ENCODE measurements around the gene RANBP17.

The RANBP17 gene

DNA sequence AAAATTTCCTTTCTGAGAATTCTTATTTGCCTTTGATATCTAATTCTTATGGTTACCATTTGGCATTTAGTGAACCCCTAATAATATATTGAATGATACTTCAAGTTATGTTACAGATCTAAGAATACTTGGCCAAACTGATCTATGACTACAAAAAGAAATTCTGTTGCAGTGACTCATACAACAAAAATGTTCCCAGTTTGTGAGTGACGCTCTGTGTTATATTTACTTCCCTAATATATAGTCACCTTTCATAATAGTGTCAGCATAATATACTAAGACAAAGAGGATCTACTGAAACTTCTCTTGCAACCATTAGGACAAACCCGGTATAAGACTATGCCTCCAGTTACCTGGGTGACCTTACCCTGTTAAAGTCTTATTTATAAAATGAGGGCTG lies 230.4 kb downstream of the RANBP17 start:
- peak; percentile 6 for DNase-seq (ENCODE audit: low read depth, low spot score)

DNA sequence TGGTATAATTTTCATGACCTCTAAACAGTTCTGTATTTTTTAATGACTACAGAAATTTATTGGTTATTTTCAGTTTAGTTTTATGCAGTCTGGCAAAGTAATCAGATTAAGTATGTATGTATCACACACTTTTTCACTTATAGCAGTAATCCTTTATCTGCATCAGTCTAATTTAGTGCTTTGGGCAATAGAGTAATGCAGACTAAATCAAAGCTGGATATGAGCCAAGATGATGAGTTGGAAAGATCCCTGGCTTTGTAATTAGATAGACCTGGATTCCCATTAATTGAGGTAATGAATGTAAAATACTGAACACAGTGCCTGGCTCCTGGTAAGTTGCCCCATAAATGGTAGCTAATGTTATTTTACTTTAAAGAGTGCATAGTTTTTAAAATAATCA lies 231.8 kb downstream of the RANBP17 start:
- no peak for DNase-seq (ENCODE audit: low read depth, low spot score)

DNA sequence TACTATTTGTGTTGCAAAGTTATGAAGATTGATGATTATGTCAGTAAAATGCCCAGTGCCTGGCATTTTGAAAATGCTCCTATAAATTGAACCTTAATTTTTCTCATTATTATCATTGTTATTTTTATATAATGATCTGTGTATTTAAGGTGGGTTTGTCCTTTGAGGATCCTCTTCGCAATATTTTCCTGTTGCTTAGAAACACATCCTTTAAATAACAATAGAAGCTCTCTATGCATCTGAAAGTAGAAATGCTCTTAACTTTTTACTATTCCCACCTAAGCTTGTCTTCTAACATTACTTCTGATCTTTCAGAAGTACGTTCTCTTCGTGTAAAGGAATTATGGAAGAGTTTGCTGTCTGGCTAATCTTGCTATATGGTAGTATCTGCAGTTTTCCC lies 232.5 kb downstream of the RANBP17 start:
- DNase-seq (ENCODE audit: low read depth, low spot score): no peak

DNA sequence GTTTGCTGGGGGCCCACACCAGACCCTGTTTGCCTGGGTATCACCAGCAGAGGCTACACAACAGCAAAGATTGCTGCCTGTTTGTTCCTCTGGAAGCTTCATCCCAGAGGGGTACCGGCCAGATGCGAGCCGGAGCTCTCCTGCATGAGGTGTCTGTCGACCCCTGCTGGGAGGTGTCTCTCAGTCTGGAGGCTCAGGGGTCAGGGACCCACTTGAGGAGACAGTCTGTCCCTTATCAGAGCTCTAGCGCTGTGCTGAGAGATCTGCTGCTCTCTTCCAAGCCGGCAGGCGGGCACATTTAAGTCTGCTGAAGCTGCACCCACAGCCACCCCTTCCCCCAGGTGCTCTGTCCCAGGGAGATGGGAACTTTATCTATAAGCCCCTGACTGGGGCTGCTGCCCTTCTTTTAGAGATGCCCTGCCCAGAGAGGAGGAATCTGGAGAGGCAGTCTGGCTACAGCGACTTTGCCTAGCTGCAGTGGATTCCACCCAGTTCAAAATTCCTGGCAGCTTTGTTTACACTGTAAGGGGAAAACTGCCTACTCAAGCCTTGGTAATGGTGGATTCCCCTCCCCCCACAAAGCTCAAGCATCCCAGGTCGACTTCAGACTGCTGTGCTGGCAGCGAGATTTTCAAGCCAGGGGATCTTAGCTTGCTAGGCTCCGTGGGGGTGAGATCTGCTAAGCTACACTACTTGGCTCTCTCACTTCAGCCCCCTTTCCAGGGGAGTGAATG lies 241.2 kb downstream of the RANBP17 start:
- no peak for DNase-seq (ENCODE audit: low read depth, low spot score)

DNA sequence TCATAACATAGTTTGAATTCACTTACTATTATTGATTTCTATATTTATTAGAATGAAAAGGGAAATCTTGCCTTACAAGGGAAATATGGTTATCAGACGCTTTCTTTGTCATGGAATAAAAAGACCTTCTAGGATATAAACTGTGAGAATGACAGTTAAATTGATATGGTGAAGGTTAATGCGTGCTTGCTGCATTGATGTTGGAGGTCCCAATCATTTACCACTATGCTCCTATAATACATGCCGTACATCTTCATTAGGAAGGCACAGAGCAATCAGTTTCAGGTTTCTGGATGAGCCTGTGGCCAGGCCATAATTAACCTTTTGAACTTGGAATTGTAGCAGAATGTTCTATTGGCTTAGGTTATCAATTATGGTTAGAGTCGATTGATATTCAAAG lies 245.9 kb downstream of the RANBP17 start:
- no peak for DNase-seq (ENCODE audit: low read depth, low spot score)

DNA sequence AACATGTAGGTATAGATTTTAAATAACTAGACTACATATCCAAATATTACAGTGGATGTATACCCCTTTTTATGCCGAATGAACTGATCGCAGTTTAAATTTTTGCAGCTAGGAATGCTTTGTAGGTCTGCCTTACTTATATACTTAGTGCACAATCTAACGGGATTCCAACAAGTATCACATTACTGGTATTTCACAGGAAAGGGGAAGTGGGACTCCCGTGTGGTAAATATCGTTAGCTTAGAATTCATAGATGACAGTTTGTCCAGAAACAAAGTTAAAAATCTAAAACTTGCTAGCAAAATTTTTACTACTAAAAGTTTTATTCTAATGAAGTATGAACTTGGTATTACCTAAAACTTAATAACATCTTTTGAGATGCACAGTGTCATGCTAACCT lies 253.7 kb downstream of the RANBP17 start:
- no peak for DNase-seq (ENCODE audit: low read depth, low spot score)

DNA sequence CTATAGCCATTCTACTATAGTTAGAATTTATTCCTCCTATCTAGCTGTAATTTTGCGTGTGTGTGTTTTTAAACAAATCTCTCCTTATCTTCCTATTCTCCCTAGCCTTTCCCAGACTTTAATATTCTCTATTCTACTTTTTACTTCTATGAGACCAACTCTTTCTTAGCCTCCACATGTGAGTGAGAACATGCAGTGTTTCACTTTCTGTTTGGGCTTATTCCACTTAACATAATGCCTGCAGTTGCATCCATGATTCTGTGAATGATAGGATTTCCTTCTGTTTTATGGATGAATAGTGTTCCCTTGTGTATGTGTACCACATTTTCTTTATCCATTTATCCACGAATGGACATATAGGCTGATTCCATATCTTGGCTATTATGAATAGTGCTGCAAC lies 254.9 kb downstream of the RANBP17 start:
- DNase-seq (ENCODE audit: low read depth, low spot score): no peak

DNA sequence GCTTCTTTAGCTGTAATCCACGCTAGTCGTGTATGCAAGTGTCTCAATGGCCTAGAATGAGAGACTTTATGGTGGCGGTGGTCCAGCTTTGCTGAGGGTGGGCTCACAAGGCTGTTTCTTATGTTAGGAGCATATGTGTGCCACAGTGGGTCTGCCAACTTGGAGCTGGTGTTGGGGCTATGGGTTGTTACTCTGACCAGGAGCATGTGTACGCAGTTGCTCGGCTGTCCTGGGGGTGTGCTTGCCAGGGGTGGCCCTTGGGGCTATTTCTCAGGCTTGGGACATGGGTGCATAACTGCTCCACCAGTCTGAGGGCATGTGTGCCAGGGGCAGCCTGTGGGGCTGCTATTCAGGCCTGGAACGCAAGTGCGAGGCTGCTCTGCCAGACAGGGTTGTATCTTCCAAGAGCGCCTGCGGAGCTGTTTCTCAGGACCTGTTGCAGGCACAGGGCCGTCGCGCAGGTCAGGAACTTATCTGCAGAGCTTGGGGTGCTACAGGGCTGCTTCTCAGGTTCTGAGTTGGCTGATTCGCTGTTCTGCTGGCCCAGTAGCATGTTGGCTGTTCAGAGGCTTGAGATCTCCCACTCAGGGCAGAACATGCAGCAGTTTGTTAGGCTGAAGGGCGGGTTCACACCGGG lies 259.3 kb downstream of the RANBP17 start:
- no peak for DNase-seq (ENCODE audit: low read depth, low spot score)

DNA sequence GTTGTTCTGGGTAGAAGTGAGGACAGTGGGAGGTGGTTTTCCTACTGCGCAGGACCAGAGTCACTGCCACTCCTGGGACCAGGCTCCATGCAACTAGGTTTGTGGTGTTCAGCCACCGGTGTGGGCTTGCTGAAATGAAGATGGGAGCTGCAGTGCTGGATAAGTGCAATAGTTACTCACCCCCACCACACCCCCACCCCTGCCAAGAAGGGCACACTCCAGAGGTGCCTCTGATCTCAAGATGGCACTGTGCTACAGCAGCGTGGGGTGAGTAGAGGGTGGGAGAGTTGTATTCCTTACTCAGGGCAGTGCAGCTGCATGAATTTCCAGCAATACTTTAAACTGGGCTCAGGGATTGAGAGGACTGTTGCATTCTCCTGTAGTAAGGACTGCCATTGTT lies 259.8 kb downstream of the RANBP17 start:
- DNase-seq (ENCODE audit: low read depth, low spot score): no peak

DNA sequence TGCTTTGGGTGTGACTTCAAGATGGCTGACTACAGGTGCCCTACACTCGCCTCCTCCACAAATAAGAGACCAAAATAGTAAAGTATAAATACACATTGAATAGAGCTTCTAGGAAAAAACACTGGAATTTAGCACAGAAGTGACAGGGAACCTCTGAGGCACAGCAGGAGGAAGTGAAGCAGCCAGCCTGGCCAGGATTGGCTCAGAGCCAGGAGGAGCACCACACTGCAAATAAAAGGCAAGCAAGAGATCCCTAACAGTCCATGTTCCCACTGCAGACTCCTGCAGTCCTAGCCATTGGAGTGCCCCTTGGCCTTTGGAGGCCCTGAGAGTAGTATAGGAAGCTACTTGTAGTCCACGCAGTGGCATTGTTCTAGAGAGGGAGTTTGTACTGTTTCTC lies 260.6 kb downstream of the RANBP17 start:
- peak; percentile 12 for DNase-seq (ENCODE audit: low read depth, low spot score)

DNA sequence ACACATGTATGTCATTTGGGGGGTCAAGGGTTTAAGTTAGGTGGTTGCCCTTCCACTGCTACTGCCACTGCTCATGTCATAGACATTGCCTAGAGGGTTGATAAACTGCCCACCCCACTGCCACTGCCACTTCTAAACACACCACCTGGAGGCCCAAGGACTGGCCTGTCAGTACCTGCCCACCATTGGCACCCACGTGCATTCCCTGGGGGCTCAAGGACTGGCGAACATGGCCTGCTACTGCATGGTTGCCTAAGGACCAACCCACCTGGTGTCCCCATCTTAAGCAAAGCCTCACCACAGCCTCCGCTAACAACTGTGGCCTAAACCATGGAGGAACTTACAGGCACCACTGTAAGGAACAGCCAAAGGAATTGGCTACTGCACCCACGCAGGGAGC lies 261.6 kb downstream of the RANBP17 start:
- no peak for DNase-seq (ENCODE audit: low read depth, low spot score)

DNA sequence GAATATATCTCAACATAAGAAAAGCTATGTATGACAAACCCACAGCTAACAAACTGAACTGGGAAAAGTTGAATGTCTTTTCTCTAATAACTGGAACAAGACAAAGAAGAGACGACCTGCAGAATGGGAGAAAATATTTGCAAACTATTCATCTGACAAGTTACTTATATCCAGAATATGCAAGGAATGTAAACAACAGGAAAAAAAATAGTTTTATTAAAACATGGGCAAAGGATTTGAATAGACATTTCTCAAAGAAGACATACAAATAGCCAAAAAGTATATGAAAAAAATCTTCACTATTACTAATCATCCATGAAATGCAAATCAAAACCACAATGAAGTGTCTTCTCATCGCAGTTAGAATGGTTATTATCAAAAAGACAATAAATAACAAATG lies 265.5 kb downstream of the RANBP17 start:
- no peak for DNase-seq (ENCODE audit: low read depth, low spot score)

DNA sequence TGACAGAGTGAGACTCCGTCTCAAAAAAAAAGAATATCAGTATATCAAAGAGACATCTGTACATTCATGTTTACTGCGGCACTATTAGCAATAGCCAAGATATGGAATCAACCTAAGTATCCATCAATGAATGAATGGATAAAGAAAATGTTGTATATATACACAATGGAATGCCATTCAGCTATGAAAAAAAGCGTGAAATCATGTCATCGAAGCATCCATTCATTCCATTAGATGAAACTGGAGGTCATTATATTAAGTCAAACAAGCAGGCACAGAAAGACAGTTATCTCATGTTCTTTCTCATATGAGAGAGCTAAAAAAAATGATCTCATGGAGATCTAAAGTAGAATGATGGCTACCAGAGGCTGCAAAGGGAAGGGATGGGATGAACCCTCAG lies 266.3 kb downstream of the RANBP17 start:
- DNase-seq (ENCODE audit: low read depth, low spot score): no peak

DNA sequence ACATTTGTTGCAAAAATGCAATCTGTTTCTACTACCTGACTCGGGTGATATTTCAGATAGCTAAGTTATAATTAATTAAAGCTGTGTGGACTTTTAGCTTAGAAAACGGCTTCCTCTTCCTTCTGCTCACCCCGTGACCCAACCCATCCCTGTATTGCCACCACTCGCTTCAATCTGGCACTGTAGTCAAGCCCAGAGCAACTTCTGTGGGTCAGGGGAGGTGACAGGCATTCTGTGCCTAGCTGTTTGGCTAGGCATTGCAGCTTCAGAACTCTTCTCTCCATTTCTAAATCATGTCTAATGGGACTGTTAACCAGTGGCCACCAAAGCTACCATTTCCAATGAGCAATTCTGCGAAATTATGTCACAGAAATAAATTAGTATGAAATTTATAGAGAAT lies 267.5 kb downstream of the RANBP17 start:
- DNase-seq (ENCODE audit: low read depth, low spot score): no peak

DNA sequence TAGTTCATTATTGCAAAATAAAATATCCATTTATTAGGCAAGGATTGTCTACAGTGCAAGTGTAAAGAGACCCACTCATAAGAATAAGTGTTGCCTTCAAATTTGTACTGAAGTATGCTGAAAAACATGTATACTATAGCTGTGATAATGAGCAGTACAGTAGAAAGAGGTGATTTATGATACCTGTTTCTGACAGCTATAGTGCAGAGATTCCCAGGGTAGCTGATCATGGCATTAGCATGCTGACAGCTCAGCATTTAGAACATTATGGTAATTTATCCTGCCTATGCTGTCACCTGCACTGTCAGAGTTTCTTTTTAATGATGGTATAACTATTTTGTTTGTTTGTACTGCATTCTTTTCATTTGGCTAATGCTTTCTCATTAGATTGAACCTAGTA lies 269.7 kb downstream of the RANBP17 start:
- no peak for DNase-seq (ENCODE audit: low read depth, low spot score)

DNA sequence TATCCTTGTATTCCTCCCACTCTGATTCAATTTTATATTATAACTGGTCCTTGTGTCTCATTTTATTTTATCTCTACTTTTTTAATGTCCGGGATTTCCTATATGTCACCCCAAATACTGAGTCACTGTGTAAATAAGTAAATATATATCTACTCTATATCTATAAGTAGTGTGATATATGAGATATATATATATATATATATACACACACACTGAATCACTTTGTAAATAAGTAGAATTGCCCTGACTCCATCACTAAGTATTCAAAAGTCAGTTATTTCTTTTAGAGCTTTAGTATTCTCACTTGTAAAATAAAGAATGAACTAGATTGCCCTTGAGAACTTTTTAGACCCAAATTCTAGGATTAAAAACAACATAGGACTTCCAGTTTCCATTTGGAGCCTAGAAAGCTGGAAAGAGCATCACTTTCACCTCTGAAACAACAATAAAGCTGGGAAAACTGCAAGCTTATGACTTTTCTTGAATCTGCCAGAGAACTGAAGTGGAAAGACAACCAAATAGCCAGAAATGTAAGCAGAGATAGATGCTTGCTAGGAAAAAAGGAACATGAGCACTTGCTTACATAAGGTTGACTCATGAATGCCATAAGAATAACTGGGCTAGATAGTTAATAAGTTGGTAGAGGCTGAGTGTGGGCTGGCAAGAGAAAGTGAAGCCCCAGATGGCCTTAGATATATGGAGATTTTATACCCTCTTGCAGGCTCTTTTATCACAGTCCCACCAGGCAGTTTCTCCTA lies 276.1 kb downstream of the RANBP17 start:
- peak; percentile 13 for DNase-seq (ENCODE audit: low read depth, low spot score)

DNA sequence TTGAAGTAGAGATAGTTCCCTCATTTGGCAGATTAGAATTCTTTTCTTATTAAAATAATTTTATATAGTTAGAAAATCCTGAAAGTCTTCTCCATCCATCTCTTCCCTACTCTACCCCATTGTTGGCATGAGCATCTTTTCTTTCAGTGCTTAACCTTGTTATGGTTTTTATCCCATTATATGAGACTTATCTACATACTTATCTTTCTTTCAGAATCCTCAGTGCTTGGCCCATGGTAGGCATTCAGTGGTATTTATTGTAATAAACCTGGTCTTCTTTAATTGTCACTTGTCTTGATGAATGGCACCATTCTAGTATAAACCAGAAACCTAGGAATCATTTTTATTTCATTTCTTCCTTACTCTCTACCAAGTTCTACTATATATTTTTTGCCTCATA lies 277.4 kb downstream of the RANBP17 start:
- no peak for DNase-seq (ENCODE audit: low read depth, low spot score)

DNA sequence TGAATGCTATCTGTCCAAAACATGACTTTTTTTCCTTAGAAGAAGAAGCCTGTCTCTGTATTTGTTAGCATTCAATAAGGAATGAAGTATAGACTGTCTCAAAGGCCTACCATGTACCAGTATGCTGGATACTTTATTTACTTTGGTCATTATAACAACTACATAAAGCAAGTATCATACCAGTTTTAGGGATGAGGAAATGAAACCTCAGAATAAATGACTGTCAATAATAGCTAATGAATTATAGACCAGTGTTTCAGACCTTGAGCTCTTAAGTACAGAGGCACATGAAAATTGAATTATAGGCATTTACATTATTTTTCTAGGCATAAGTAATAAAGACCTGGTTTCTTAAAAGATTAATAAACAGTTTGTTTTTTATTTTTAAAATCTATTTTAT lies 280.8 kb downstream of the RANBP17 start:
- DNase-seq (ENCODE audit: low read depth, low spot score): no peak

DNA sequence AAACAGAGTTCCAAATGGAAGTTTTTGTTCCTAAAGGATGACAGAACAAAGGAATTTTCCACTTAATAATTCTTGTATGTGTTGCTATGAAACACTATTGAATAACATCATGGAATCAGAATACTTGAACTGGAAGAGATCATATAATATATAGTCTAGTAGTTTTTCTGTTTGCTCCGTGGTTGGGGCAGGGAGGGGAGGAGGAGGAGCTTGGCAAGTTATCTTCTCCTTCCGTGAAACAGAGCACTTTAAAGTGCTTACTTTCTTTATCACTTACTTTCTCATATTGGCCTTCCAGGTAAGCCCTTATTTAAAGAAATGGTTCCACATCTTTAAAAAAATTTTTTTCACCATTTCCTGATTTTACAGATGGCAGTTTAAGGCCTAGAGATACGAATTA lies 281.4 kb downstream of the RANBP17 start:
- DNase-seq (ENCODE audit: low read depth, low spot score): no peak

DNA sequence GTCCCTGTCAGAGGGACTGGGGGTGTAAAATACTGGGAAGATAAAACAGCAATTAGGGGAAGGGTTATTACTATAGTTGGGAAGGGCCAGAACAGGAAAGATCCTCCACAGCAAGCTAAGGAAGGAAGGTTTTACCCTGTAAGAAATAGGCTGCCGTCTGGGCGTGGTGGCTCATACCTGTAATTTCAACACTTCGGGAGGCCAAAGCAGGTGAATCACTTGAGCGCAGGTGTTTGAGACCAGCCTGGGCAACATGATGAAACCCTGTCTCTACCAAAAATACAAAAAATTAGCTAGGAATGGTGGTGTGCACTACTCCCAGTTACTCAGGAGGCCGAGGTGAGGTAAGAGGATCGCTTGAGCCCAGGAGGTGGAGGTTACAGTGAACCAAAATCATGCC lies 282.1 kb downstream of the RANBP17 start:
- no peak for DNase-seq (ENCODE audit: low read depth, low spot score)

DNA sequence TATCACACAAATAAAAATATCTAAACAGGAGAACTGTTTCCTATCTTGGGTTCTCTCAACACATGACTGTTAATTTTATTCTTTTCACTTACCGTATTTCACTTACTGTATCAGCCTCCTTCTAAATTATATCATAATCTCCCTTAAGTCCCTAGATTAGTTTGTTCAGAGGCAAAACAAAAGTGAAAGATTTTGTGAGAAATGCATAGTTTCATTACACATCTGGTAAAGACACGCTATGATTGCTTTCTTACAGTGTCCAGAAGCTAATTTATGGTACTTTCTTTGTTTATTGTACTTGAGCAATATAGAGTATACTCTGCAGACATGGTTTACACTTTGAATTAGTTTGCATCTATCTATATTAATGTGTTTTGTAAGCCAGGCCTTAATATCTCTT lies 287.5 kb downstream of the RANBP17 start:
- DNase-seq (ENCODE audit: low read depth, low spot score): no peak

DNA sequence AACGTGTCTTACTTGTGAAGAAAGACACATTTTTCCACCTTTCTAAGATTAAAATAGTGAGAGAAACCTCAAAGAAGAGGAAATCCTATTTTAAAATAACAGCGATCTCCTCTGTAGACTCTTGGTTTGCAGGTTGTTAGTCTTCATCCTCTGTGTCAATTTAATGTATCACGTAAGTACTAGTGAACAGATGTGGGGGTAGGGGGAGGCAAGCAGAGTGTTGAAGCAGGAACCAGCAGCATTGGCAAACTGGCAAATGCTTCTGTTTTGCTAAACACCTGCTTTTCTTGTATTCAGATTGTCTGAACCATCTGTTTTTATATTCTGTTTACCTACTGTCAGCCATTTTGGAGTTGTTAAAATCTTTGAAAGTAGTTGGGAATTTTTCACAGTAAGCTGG lies 288.0 kb downstream of the RANBP17 start:
- no peak for DNase-seq (ENCODE audit: low read depth, low spot score)

DNA sequence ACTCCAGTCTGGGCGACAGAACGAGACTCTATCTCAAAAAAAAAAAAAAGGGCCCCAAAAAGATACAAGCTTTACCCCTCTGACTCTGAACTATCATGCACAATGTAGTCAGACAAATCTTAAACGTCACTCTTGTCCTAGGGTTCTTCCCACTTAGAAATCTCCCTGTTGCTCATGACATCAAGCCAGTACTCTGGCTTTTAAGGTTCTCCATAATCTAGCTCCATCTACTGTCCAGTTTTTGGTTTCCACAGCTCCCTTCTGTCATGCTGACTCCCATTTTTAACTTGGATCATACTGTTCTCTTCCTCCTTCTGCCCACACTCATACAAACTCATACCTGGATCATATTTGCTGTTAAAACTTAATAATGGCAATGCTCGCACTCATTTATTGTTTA lies 290.6 kb downstream of the RANBP17 start:
- no peak for DNase-seq (ENCODE audit: low read depth, low spot score)

Data from smooth muscle cell of the brain vasculature (primary cell).